Spleen (tissue), 11 donors: ENCODE measurements around the gene PARD3. TPM values are rescaled to one million over a fixed set of nuclear protein-coding genes. Genes with fewer than 3 reads are reported as not detected.

ENCODE experiments used
- DNase-seq: peaks from one replicate; pipeline ENCODE4 v3.0.0-alpha.2; 2020
- H3K27ac ChIP-seq, 8 donors: fragments of 200-600 bp; sonication (generic) in 7 of 8; 1 replicate in 4 of 8; 2 replicates in 4 of 8; pipeline versions ENCODE4 v1.5.0 to v1.8.0; 2016 to 2021; ENCODE audit warnings: inconsistent platforms in 4 of 8, mild to moderate bottlenecking in 4 of 8, moderate library complexity in 1 of 8
- H3K27me3 ChIP-seq, 7 donors: fragments of 200-600 bp; sonication (generic) in 6 of 7; replicated peaks in 1 of 7; 1 replicate in 4 of 7; 2 replicates in 3 of 7; pipeline versions ENCODE4 v1.5.0 to v1.8.0; 2016 to 2021; ENCODE audit warnings: inconsistent platforms in 3 of 7, mild to moderate bottlenecking in 1 of 7
- H3K36me3 ChIP-seq, 6 donors: fragments of 200-600 bp; sonication (generic) in 5 of 6; 1 replicate in 4 of 6; 2 replicates in 2 of 6; pipeline versions ENCODE4 v1.5.0 to v1.8.0; 2016 to 2021; ENCODE audit warnings: inconsistent platforms in 2 of 6
- H3K4me1 ChIP-seq, 6 donors: fragments of 200-600 bp; sonication (generic) in 5 of 6; 1 replicate in 3 of 6; 2 replicates in 3 of 6; pipeline versions ENCODE4 v1.5.0 to v1.8.0; 2016 to 2021; ENCODE audit warnings: inconsistent platforms in 3 of 6
- H3K4me3 ChIP-seq, 8 donors: fragments of 200-600 bp; sonication (generic) in 7 of 8; 1 replicate in 4 of 8; 2 replicates in 4 of 8; pipeline versions ENCODE4 v1.5.0 to v1.8.0; 2016 to 2021; ENCODE audit warnings: inconsistent platforms in 4 of 8, mild to moderate bottlenecking in 4 of 8, moderate library complexity in 2 of 8
- H3K9me3 ChIP-seq, 8 donors: fragments of 200-600 bp; sonication (generic) in 7 of 8; 1 replicate in 4 of 8; 2 replicates in 4 of 8; pipeline versions ENCODE4 v1.5.0 to v1.8.0; 2016 to 2021; ENCODE audit warnings: inconsistent platforms in 4 of 8
- POLR2A ChIP-seq, 3 donors: fragments of 450-650 bp; IDR thresholded peaks; one replicate each; pipeline ENCODE4 v1.5.1; 2017; ENCODE audit warnings: antibody characterized with exemption in 3 of 3, mild to moderate bottlenecking in 1 of 3
- POLR2AphosphoS5 ChIP-seq, 3 donors: sonication (generic); formaldehyde crosslinking; IDR thresholded peaks; one replicate each; pipeline ENCODE4 v1.5.1; 2017; ENCODE audit warnings: antibody characterized with exemption in 3 of 3
- WGBS, 5 donors: extraction: QIAGEN DNeasy Blood & Tissue Kit in 3 of 5; methylation state at CpG; one replicate each; pipeline versions ENCODE4 v1.1.5 to v1.1.7; 2013 to 2018; 5-methylcytosine and 5-hydroxymethylcytosine counted together
- intact Hi-C: fragments of 100-400 bp; cut with DNase I; formaldehyde crosslinking; loops from one replicate; pipeline ENCODE4 v1.15.0; 2023; ENCODE audit warnings: low total_unique reads
- polyA plus RNA-seq, 3 donors: library from polyadenylated mRNA; stranded (reverse); fragments of 200-250 nt; gene quantifications; one replicate each; pipeline ENCODE4 v1.2.1, GENCODE V29; 2013
- total RNA-seq, 7 donors: library from RNA; depleted of rRNA in 3 of 7; stranded (reverse); fragments of >200 nt in 3 of 7; fragmentation: NEBNext Ultra II Directional in 4 of 7; extraction: Animal tissue kit (Norgen Biotek cat#: 25700) in 4 of 7; gene quantifications; one replicate each; pipeline versions ENCODE4 v1.1.0 to v1.2.1, GENCODE V29; 2016 to 2021
- TF ChIP-seq, protein P1 (sequence below), 11 experiments: fragments of 200-600 bp in 7 of 11; fragments of 450-650 bp in 4 of 11; sonication (generic) in 4 of 11; IDR thresholded peaks in 8 of 11; conservative IDR thresholded peaks in 3 of 11; 1 replicate in 7 of 11; 2 replicates in 4 of 11; pipeline versions ENCODE4 v1.4.0 to v1.8.0; 2016 to 2021; ENCODE audit warnings: antibody characterized with exemption in 11 of 11, inconsistent platforms in 4 of 11, mild to moderate bottlenecking in 1 of 11
- donor health status: healthy with polysubstance abuse.
- donor health status: DM: no; HTN: no; CAD: no; lungs with moderate emphysema.
- donor health status: DM: no; HTN: no; CAD: no.
- donor health status: Bipolar disorder and iron deficiency.
- donor health status: healthy.
- donor health status: DM: no; HTN: no; CAD: no.
- donor health status: DM: yes; HTN: yes; CAD: no.

Gene PARD3
- total and polyA plus RNA-seq, 10 donors = 2.8 to 18.9 (median 10.8) TPM

DNA sequence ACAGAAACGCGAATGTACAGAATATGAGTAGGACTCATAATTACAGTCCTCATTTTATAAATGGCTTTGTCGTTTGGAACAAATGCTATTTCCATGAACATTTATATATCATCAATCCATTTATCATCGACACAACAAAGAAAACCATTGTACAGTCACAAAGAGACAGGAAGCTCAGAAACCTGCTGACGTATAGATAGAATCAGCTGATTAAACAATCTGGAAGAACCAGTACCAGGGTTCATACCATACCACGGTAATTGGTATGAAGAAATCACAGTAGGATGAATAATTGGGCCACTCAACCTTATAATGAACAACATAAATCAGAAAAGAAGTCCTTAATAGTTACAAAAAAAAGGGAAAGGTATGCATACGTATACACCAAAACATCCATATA is 295.0 kb downstream of the PARD3 start:
- intact Hi-C loops = loop anchor here (10.0 kb wide), 1 partner anchor 115 kb away; no protein-coding TSS in a partner anchor
- Histone ChIP-seq H3K9me3 (no peaks in the 10 kb centered on the region), H3K36me3 (no peaks in the 10 kb centered on the region), H3K27ac (no peak overlapping the region), H3K4me3 (no peak overlapping the region), H3K4me1 (no peaks in the 10 kb centered on the region), H3K27me3 (no peaks in the 10 kb centered on the region)
- TF ChIP-seq, protein P1, sequence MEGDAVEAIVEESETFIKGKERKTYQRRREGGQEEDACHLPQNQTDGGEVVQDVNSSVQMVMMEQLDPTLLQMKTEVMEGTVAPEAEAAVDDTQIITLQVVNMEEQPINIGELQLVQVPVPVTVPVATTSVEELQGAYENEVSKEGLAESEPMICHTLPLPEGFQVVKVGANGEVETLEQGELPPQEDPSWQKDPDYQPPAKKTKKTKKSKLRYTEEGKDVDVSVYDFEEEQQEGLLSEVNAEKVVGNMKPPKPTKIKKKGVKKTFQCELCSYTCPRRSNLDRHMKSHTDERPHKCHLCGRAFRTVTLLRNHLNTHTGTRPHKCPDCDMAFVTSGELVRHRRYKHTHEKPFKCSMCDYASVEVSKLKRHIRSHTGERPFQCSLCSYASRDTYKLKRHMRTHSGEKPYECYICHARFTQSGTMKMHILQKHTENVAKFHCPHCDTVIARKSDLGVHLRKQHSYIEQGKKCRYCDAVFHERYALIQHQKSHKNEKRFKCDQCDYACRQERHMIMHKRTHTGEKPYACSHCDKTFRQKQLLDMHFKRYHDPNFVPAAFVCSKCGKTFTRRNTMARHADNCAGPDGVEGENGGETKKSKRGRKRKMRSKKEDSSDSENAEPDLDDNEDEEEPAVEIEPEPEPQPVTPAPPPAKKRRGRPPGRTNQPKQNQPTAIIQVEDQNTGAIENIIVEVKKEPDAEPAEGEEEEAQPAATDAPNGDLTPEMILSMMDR (IDR thresholded peaks at IDR 0.05 in 8 of 11, conservative IDR thresholded peaks at IDR 0.05 in 3 of 11) = no peak
- TF ChIP-seq POLR2AphosphoS5 (IDR thresholded peaks at IDR 0.05) (no peak), POLR2A (IDR thresholded peaks at IDR 0.05) (no peak)
- no peak for DNase-seq
- WGBS, 5 donors = 75 to 85% (median 81%) methylated on average over 7 of the region's 7 CpGs

DNA sequence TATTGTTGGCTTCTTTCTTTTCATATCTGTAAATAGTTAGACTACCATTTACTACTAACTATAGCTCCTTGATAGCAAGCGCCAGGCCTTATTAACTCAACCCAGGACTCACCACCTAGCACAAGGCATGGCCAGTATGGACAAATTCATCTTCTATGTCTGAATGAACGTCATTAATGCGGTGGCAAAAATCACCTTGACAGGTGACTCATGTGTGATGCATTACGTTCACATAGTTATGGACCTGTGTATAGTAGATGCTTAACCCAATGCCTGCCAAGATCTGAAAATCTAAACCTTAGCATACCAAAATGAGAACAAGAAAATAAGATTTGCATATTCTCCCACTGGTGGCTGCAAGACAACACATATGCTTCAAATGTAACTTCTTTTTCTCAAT is 300.8 kb downstream of the PARD3 start:
- no peak for TF ChIP-seq POLR2A (IDR thresholded peaks at IDR 0.05)
- TF ChIP-seq, protein P1 (IDR thresholded peaks at IDR 0.05 in 8 of 11, conservative IDR thresholded peaks at IDR 0.05 in 3 of 11) = no peak
- no peak for TF ChIP-seq POLR2AphosphoS5 (IDR thresholded peaks at IDR 0.05)
- no peak overlapping the region for H3K27ac ChIP-seq
- H3K27me3 ChIP-seq = no peaks in the 10 kb centered on the region
- intact Hi-C loops = no loop called here
- no peaks in the 10 kb centered on the region for H3K36me3 ChIP-seq
- H3K4me3 ChIP-seq = no peak overlapping the region
- DNase-seq = no peak
- 91 to 98% (median 93%) methylated on average over 4 of the region's 4 CpGs for WGBS, 5 donors
- H3K4me1 ChIP-seq = no peaks in the 10 kb centered on the region
- no peaks in the 10 kb centered on the region for H3K9me3 ChIP-seq

DNA sequence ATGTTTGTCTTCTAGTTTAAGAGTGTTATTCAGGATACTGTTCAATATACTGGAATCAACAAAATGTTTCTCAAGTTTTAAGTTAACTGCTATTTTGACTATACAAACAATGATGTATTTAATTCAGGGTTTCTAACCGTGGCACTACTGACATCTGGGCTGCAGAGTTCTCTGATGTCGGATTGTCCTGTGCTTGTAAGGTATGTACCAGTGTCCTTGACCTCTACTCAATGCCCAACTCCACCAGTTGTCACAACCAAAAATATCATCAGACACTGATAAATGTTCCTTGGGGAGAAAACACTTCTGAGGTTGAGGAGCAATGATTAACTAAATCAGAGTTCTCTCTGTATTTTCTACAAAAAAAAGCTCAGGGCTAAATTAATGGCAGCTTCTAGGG is 301.5 kb downstream of the PARD3 start:
- no peaks in the 10 kb centered on the region for H3K36me3 ChIP-seq
- no peak overlapping the region for H3K4me3 ChIP-seq
- no peak for DNase-seq
- no peaks in the 10 kb centered on the region for H3K27me3 ChIP-seq
- H3K4me1 ChIP-seq = no peaks in the 10 kb centered on the region
- intact Hi-C loops = no loop called here
- TF ChIP-seq POLR2AphosphoS5 (IDR thresholded peaks at IDR 0.05) (no peak), POLR2A (IDR thresholded peaks at IDR 0.05) (no peak)
- TF ChIP-seq, protein P1 (IDR thresholded peaks at IDR 0.05 in 8 of 11, conservative IDR thresholded peaks at IDR 0.05 in 3 of 11) = no peak
- 74 to 88% (median 81%) methylated on average over 2 of the region's 2 CpGs for WGBS, 5 donors
- H3K27ac ChIP-seq = no peak overlapping the region
- H3K9me3 ChIP-seq = no peaks in the 10 kb centered on the region

DNA sequence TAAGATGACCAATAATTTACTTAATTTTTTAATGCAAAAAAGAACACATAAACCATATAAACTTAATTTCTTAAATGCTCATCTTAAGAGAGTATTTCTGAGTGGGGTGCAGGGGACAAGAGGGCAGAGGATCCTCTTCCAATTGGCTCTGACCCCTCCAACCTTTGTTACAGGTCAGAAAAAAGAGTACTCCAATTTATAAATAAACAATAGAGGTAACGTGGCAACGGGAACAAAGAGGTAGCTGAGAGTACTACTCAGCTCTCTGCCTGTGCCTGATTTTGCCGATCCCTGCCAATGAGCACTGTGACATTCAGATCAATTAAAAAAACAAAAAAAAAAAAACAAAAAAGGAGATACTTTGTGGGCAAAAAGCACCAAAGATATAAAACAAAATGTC is 307.9 kb downstream of the PARD3 start:
- WGBS, 5 donors = 86 to 96% (median 91%) methylated on average over 3 of the region's 3 CpGs
- TF ChIP-seq, protein P1 (IDR thresholded peaks at IDR 0.05 in 8 of 11, conservative IDR thresholded peaks at IDR 0.05 in 3 of 11) = no peak
- no peak for TF ChIP-seq POLR2AphosphoS5 (IDR thresholded peaks at IDR 0.05)
- H3K9me3 ChIP-seq = no peaks in the 10 kb centered on the region
- no peak overlapping the region for H3K27ac ChIP-seq
- intact Hi-C loops = no loop called here
- H3K4me1 ChIP-seq = no peaks in the 10 kb centered on the region
- no peak for DNase-seq
- no peaks in the 10 kb centered on the region for H3K27me3 ChIP-seq
- H3K36me3 ChIP-seq = no peaks in the 10 kb centered on the region
- no peak overlapping the region for H3K4me3 ChIP-seq
